Breast epithelium (tissue), 4 donors: ENCODE data around the gene ABAT. TPM values are rescaled to one million over a fixed set of nuclear protein-coding genes. Genes with fewer than 3 reads are reported as not detected.

Experiments used
- DNase-seq, 2 donors: peaks; one replicate each; pipeline ENCODE4 v3.0.0-alpha.2; 2019; ENCODE audit warnings: low spot score in 2 of 2
- H3K27ac ChIP-seq, 2 donors: fragments of 200-600 bp; sonication (generic) in 1 of 2; one replicate each; pipeline ENCODE4 v1.5.1; 2016 to 2019; ENCODE audit warnings: mild to moderate bottlenecking in 1 of 2
- H3K27me3 ChIP-seq, 2 donors: fragments of 200-600 bp; sonication (generic) in 1 of 2; one replicate each; pipeline versions ENCODE4 v1.5.1 to v1.6.0; 2017 to 2019; ENCODE audit warnings: control low read depth in 1 of 2, mild to moderate bottlenecking in 1 of 2
- H3K36me3 ChIP-seq: fragments of 200-600 bp; one replicate; pipeline ENCODE4 v1.5.1; 2019
- H3K4me1 ChIP-seq, 2 donors: fragments of 200-600 bp; sonication (generic); one replicate each; pipeline ENCODE4 v1.5.1; 2016 to 2019; ENCODE audit warnings: control low read depth in 1 of 2
- H3K4me3 ChIP-seq, 3 donors: fragments of 200-600 bp; sonication (generic); 1 replicate in 2 of 3; 2 replicates in 1 of 3; pipeline ENCODE4 v1.5.1; 2016 to 2019; ENCODE audit warnings: mild to moderate bottlenecking in 3 of 3, moderate library complexity in 2 of 3
- H3K9me3 ChIP-seq, 2 donors: fragments of 200-600 bp; sonication (generic) in 1 of 2; one replicate each; pipeline ENCODE4 v1.5.1; 2016 to 2019; ENCODE audit warnings: control low read depth in 1 of 2
- POLR2A ChIP-seq: fragments of 450-650 bp; IDR thresholded peaks from one replicate; pipeline ENCODE4 v1.6.1; 2016; ENCODE audit warnings: antibody characterized with exemption, mild to moderate bottlenecking, moderate library complexity
- POLR2AphosphoS5 ChIP-seq, 3 donors: sonication (generic); formaldehyde crosslinking; IDR thresholded peaks; one replicate each; pipeline ENCODE4 v1.6.1; 2017; ENCODE audit warnings: antibody characterized with exemption in 3 of 3
- intact Hi-C: fragments of 100-400 bp; cut with DNase I; formaldehyde crosslinking; loops from one replicate; pipeline ENCODE4 v1.15.1; 2023; ENCODE audit warnings: low total_unique reads
- total RNA-seq, 3 donors: library from RNA; depleted of rRNA; stranded (reverse); fragments of >200 nt; gene quantifications; one replicate each; pipeline ENCODE4 v1.1.0, GENCODE V29; 2016
- TF ChIP-seq, protein P1 (sequence below), 3 donors: fragments of 450-650 bp; IDR thresholded peaks; one replicate each; pipeline ENCODE4 v1.5.1; 2016 to 2017; ENCODE audit warnings: antibody characterized with exemption in 3 of 3, mild to moderate bottlenecking in 3 of 3, moderate library complexity in 3 of 3

ABAT gene
- total RNA-seq, 3 donors from 2014 or later = 7.5 to 12.6 (median 9.8) TPM

DNA sequence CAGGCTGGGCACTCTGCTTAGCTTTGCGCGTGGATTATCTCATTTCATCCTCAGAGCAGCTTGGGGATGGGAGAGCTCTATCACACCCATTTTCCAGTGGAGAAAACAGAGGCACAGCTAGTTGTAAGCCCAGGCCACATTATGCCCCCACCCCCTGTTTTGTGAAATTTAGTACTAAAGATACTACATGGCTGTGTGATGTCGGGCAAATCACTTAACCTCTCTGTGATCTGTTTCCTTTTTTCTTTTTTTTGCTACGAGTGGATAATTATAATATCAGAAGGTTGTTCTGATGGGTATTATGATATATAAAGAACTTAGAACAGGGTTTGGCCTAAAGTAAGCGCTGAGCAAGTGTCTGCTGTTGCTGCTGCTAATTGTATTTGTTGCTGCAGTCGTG, 41.6 kb downstream of the ABAT start:
- Histone ChIP-seq H3K4me3 (no peak overlapping the region), H3K36me3 (no peaks in the 10 kb centered on the region), H3K9me3 (no peaks in the 10 kb centered on the region), H3K4me1 (no peaks in the 10 kb centered on the region), H3K27me3 (no peaks in the 10 kb centered on the region), H3K27ac (no peak overlapping the region)
- no peak for DNase-seq
- intact Hi-C loops = no loop called here
- TF ChIP-seq POLR2AphosphoS5 (IDR thresholded peaks at IDR 0.05) = no peak
- TF ChIP-seq, protein P1, sequence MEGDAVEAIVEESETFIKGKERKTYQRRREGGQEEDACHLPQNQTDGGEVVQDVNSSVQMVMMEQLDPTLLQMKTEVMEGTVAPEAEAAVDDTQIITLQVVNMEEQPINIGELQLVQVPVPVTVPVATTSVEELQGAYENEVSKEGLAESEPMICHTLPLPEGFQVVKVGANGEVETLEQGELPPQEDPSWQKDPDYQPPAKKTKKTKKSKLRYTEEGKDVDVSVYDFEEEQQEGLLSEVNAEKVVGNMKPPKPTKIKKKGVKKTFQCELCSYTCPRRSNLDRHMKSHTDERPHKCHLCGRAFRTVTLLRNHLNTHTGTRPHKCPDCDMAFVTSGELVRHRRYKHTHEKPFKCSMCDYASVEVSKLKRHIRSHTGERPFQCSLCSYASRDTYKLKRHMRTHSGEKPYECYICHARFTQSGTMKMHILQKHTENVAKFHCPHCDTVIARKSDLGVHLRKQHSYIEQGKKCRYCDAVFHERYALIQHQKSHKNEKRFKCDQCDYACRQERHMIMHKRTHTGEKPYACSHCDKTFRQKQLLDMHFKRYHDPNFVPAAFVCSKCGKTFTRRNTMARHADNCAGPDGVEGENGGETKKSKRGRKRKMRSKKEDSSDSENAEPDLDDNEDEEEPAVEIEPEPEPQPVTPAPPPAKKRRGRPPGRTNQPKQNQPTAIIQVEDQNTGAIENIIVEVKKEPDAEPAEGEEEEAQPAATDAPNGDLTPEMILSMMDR (IDR thresholded peaks at IDR 0.05) = no peak
- TF ChIP-seq POLR2A = no peak

DNA sequence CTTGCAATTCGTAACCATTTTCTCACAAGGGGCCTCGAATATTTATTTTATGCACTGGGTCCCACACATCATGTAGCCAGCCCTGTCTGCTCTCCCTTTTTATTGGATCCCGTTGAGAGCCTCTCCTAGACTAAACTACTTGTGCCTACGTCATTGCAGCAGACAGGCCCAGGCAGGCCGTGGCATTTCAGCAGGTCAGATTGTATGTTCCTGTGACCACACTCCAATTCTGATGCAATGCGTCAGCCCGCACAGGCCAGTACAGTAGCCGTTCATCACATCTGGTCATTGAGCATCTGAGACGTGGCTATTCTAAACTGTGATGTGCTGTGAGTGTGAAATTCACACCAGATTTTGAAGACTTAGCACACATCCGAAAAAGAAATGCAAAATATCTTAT, 42.2 kb downstream of the ABAT start:
- no peaks in the 10 kb centered on the region for H3K36me3 ChIP-seq
- DNase-seq = peak in 1 of 2 donors; percentile 79
- no peak overlapping the region for H3K4me3 ChIP-seq
- no peaks in the 10 kb centered on the region for H3K27me3 ChIP-seq
- H3K4me1 ChIP-seq = no peaks in the 10 kb centered on the region
- TF ChIP-seq POLR2A = no peak
- TF ChIP-seq, protein P1 (IDR thresholded peaks at IDR 0.05) = no peak
- no peak for TF ChIP-seq POLR2AphosphoS5 (IDR thresholded peaks at IDR 0.05)
- intact Hi-C loops = no loop called here
- no peak overlapping the region for H3K27ac ChIP-seq
- H3K9me3 ChIP-seq = no peaks in the 10 kb centered on the region

DNA sequence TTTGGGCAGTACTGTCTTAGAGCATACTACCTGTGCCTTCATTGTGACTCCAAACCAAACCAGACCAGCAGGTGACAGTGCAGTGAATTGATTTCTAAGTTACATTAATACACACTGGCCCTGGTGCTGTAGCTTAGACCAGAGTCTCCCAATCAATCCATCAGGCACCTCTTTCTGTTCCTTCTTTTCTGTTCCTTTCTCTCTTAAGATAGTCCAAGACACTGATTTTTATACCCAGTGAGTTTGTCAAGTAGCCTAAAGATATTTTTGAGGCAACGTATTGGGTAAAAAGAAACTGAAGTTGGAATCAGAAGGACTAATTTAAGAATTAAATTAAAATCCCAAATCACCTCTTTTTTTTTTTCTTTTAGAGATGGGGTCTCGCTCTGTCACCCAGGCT, 43.1 kb downstream of the ABAT start:
- H3K4me1 ChIP-seq = no peaks in the 10 kb centered on the region
- intact Hi-C loops = no loop called here
- no peaks in the 10 kb centered on the region for H3K9me3 ChIP-seq
- no peaks in the 10 kb centered on the region for H3K27me3 ChIP-seq
- DNase-seq = no peak
- H3K4me3 ChIP-seq = no peak overlapping the region
- H3K36me3 ChIP-seq = no peaks in the 10 kb centered on the region
- H3K27ac ChIP-seq = no peak overlapping the region
- TF ChIP-seq, protein P1 (IDR thresholded peaks at IDR 0.05) = no peak
- TF ChIP-seq POLR2AphosphoS5 (IDR thresholded peaks at IDR 0.05) = no peak
- TF ChIP-seq POLR2A = no peak

DNA sequence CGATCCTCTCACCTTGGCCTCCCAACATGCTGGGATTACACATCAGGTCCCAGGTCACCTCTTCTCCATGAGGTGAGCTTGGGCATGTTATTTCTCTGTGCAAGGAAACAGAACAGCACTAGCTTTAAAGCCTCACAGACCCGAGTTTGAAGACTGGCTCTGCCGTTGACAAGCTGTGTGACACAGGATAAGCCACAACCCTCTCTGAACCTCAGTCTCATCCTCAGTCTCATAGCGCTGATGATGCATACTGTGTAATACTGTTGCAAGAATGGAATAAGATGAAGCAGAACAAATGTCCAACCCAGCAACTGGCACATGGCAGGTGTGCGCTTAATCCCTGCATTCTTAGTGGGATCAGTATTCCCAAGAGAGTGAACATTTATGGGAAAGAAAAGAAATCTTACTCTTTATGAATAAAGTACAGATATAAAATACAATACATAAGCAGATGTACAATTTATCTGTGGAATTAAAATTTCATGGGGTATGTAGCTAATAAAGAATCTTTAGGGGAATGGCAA, 43.5 kb downstream of the ABAT start:
- Histone ChIP-seq H3K4me1 (no peaks in the 10 kb centered on the region), H3K9me3 (no peaks in the 10 kb centered on the region), H3K27ac (no peak overlapping the region), H3K27me3 (no peaks in the 10 kb centered on the region), H3K4me3 (no peak overlapping the region), H3K36me3 (no peaks in the 10 kb centered on the region)
- intact Hi-C loops = no loop called here
- DNase-seq = no peak
- TF ChIP-seq, protein P1 (IDR thresholded peaks at IDR 0.05) = no peak
- TF ChIP-seq POLR2AphosphoS5 (IDR thresholded peaks at IDR 0.05) = no peak
- TF ChIP-seq POLR2A = no peak

DNA sequence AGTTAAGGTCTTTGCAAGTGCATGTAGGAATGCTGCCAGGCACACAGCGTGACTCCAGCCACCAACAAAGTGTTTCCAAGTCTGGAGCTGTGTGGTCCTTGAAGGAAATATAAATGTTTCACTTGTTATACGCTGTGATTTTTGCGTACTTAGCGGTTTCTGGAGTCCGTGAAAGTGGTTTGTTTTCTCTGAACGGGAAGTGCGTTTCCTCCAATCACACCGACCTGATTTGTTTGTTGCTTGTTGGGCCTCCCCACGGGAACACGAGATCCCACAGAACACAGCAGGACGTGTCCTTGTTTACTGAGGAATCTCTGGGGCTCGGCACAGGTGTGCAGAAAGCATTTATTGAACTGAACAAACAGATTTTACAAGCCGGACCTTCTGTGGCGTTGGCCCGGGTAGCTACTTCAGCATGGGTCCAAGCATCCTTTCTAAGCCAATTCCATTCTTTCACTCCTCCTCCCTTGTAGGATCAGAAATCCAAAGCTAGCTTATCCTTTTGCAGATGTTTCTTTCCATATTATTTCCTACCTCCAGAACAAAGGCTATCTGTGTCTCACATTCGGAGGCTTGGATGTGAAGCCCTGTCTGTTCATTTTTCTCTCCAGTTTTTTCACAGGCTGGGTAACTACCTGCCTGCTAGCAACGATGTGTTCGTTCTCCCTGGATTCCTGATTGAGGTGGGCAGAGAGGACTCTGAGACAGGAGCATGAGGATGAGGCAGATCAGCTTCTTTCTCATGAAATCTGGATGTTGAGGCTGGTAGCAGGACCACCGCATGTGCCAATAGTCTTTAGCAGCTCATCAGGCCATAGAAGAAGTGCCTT, 44.6 kb downstream of the ABAT start:
- TF ChIP-seq POLR2A = no peak
- TF ChIP-seq, protein P1 (IDR thresholded peaks at IDR 0.05) = no peak
- TF ChIP-seq POLR2AphosphoS5 (IDR thresholded peaks at IDR 0.05) = no peak
- intact Hi-C loops = no loop called here
- no peaks in the 10 kb centered on the region for H3K4me1 ChIP-seq
- H3K36me3 ChIP-seq = no peaks in the 10 kb centered on the region
- H3K27me3 ChIP-seq = no peaks in the 10 kb centered on the region
- DNase-seq = no peak
- no peak overlapping the region for H3K27ac ChIP-seq
- no peaks in the 10 kb centered on the region for H3K9me3 ChIP-seq
- no peak overlapping the region for H3K4me3 ChIP-seq
